Peyer's patch (tissue), 4 donors: ENCODE measurements around the gene PAIP1.

Experiments
- CTCF ChIP-seq, 6 experiments: fragments of 450-650 bp in 4 of 6; fragments of 200-600 bp in 2 of 6; sonication (generic) in 1 of 6; IDR thresholded peaks; one replicate each; pipeline ENCODE4 v1.5.1; 2017 to 2019; ENCODE audit warnings: antibody characterized with exemption in 6 of 6, mild to moderate bottlenecking in 3 of 6, moderate library complexity in 1 of 6
- POLR2A ChIP-seq, 2 donors: fragments of 450-650 bp; IDR thresholded peaks; one replicate each; pipeline ENCODE4 v1.5.1; 2017; ENCODE audit warnings: antibody characterized with exemption in 2 of 2, mild to moderate bottlenecking in 2 of 2, moderate library complexity in 2 of 2

DNA sequence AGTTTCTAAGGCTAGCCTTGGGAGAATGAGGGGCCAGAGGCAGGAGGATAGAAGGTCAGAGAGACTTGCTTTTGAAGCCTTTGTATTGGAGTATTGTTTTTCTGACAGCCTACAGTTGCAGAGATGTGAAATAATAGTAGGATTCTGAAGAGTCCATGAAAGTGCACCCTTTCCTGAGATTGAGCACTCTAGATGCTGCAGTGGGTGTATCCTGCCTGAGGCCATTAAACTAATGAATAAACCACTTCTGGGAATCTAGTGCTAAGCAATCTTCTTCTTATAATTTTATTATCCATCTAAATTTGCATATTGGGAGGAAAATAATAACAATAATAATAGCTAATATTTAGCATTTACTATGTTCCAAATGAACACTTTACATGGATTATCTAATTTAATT, 26.8 kb upstream of the PAIP1 start:
- TF ChIP-seq CTCF (IDR thresholded peaks at IDR 0.05) (no peak), POLR2A (IDR thresholded peaks at IDR 0.05) (no peak)
